ENCODE results near the gene RPL38. TPM values are rescaled to one million over a fixed set of nuclear protein-coding genes. Genes with fewer than 3 reads are reported as not detected.

The RPL38 gene
- total and polyA plus RNA-seq, 2 experiments from 2014 or later, result 176 to 986 TPM

DNA sequence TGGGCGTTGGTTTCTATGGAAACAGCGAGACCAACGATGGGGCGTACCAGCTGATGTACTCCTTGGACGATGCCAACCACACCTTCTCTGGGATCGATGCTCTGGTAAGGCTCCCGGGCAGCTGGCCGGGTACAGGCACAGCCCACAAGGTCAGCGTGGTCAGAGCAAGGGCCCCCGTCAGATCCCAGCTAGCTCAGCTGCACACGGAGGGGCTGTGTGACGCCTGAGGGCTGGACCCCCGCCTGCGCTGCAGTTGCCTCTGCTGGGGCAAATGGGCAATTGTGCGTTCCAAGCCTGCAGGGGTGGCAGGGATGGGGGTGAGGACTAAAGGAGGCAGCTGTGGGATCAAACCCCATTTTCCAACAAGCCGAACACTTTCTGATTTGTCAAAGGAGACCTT, 27.4 kb downstream of the RPL38 start:
- H3K4me1 ChIP-seq (ENCODE audit: insufficient read depth), result no peaks in the 10 kb centered on the region
- H4K20me1 ChIP-seq (ENCODE audit: insufficient read depth), result no peaks in the 10 kb centered on the region
- no peak for DNase-seq
- 0 out of 2 replicates have a peak, but pooled peaks cover 9% of the 10 kb centered on the region for H3K27me3 ChIP-seq (replicated peaks; ENCODE audit: insufficient read depth)
- no peak overlapping the region for H2AFZ ChIP-seq
- no peaks in the 10 kb centered on the region for H3K36me3 ChIP-seq (ENCODE audit: low read depth)
- H3K79me2 ChIP-seq (ENCODE audit: insufficient read depth), result no peaks in the 10 kb centered on the region
- H3K27ac ChIP-seq, result no peak overlapping the region
- no peak overlapping the region for H3K9ac ChIP-seq
- no peak overlapping the region for H3K4me3 ChIP-seq
- no peaks in the 10 kb centered on the region for H3K9me2 ChIP-seq (ENCODE audit: insufficient read depth)
- TF ChIP-seq EZH2 (IDR thresholded peaks at IDR 0.05; ENCODE audit: insufficient read depth, poor library complexity, severe bottlenecking) (no peak), EZH2phosphoT487 (IDR thresholded peaks at IDR 0.05; ENCODE audit: insufficient read depth, low read depth) (no peak)
- 71 to 73% methylated on average over 16 of the region's 16 CpGs for WGBS, 2 experiments (ENCODE audit: low coverage in 1 of 2, low lambda C conversion rate in 2 of 2, missing lambda C conversion rate in 2 of 2)
- in situ Hi-C loops (cut with MboI), result no loop called here
- H3K9me3 ChIP-seq (ENCODE audit: low read depth), result no peaks in the 10 kb centered on the region
- H3F3A ChIP-seq (ENCODE audit: insufficient read depth), result no peaks in the 10 kb centered on the region
- no peak overlapping the region for H3K4me2 ChIP-seq (ENCODE audit: unreplicated experiment)

GRCh38 chr17:74231928-74232907, 28.7 kb downstream of the RPL38 start:
- no peaks in the 10 kb centered on the region for H4K20me1 ChIP-seq (ENCODE audit: insufficient read depth)
- no peaks in the 10 kb centered on the region for H3F3A ChIP-seq (ENCODE audit: insufficient read depth)
- H3K27ac ChIP-seq, result no peak overlapping the region
- H3K79me2 ChIP-seq (ENCODE audit: insufficient read depth), result no peaks in the 10 kb centered on the region
- H3K36me3 ChIP-seq (ENCODE audit: low read depth), result no peaks in the 10 kb centered on the region
- no peak overlapping the region for H3K4me3 ChIP-seq
- H3K4me1 ChIP-seq (ENCODE audit: insufficient read depth), result no peaks in the 10 kb centered on the region
- TF ChIP-seq EZH2phosphoT487 (IDR thresholded peaks at IDR 0.05; ENCODE audit: insufficient read depth, low read depth) (no peak), EZH2 (IDR thresholded peaks at IDR 0.05; ENCODE audit: insufficient read depth, poor library complexity, severe bottlenecking) (no peak)
- H3K27me3 ChIP-seq (replicated peaks; ENCODE audit: insufficient read depth), result 0 out of 2 replicates have a peak, but pooled peaks cover 9% of the 10 kb centered on the region
- DNase-seq, result no peak
- no peak overlapping the region for H3K4me2 ChIP-seq (ENCODE audit: unreplicated experiment)
- H3K9me2 ChIP-seq (ENCODE audit: insufficient read depth), result no peaks in the 10 kb centered on the region
- WGBS, 2 experiments (ENCODE audit: low coverage in 1 of 2, low lambda C conversion rate in 2 of 2, missing lambda C conversion rate in 2 of 2), result 64 to 65% methylated on average over 17 of the region's 17 CpGs
- H2AFZ ChIP-seq, result no peak overlapping the region
- no peak overlapping the region for H3K9ac ChIP-seq
- in situ Hi-C loops (cut with MboI), result no loop called here
- no peaks in the 10 kb centered on the region for H3K9me3 ChIP-seq (ENCODE audit: low read depth)

DNA sequence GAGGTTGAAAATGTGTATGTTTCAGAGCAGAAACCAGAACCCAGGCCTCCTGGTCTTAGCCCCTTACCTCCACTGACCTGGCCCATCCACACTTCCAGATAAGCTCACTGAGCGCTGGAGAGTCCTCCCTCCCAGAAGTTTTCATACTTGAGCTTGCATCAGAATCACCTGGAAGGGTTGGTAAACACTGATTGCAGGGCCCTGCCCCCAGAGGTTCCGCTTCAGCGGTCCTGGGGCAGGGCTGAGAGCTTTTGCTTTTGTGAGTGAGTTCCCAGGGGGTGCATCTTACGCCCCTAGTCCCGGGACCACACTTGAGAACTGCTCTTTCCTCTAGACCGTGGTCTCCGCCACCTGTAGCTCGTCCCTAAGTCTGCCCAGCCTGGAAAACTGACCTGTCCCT, 30.5 kb downstream of the RPL38 start:
- 58 to 60% methylated on average over 8 of the region's 8 CpGs for WGBS, 2 experiments (ENCODE audit: low coverage in 1 of 2, low lambda C conversion rate in 2 of 2, missing lambda C conversion rate in 2 of 2)
- no peaks in the 10 kb centered on the region for H3K4me1 ChIP-seq (ENCODE audit: insufficient read depth)
- no peaks in the 10 kb centered on the region for H3K79me2 ChIP-seq (ENCODE audit: insufficient read depth)
- TF ChIP-seq EZH2 (IDR thresholded peaks at IDR 0.05; ENCODE audit: insufficient read depth, poor library complexity, severe bottlenecking), result no peak
- TF ChIP-seq EZH2phosphoT487 (IDR thresholded peaks at IDR 0.05; ENCODE audit: insufficient read depth, low read depth), result no peak
- H3K36me3 ChIP-seq (ENCODE audit: low read depth), result no peaks in the 10 kb centered on the region
- H3K9ac ChIP-seq, result no peak overlapping the region
- H3K27ac ChIP-seq, result no peak overlapping the region
- H4K20me1 ChIP-seq (ENCODE audit: insufficient read depth), result no peaks in the 10 kb centered on the region
- 0 out of 2 replicates have a peak, but pooled peaks cover 9% of the 10 kb centered on the region for H3K27me3 ChIP-seq (replicated peaks; ENCODE audit: insufficient read depth)
- DNase-seq, result no peak
- no peaks in the 10 kb centered on the region for H3K9me2 ChIP-seq (ENCODE audit: insufficient read depth)
- H3K9me3 ChIP-seq (ENCODE audit: low read depth), result no peaks in the 10 kb centered on the region
- no peak overlapping the region for H3K4me2 ChIP-seq (ENCODE audit: unreplicated experiment)
- in situ Hi-C loops (cut with MboI), result no loop called here
- H3K4me3 ChIP-seq, result no peak overlapping the region
- H3F3A ChIP-seq (ENCODE audit: insufficient read depth), result no peaks in the 10 kb centered on the region
- H2AFZ ChIP-seq, result no peak overlapping the region

DNA sequence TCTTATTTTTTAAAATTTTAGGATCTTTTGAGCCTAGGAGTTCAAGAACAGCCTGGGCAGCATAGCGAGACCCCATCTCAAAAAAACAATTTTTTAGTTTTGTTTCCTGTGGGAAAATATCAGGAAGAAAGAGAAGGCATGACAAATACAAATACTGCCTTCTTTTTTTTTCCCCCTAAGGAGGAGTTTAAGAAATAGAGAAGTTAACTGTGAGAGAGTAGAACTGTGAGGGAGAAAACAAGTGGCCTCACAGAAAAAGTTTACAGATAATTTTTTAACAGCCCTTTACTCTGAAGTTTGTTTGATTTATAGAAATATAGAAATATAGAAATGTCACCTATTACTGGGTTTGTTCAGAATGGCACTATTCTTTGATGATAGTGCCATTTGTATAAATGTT, 31.0 kb downstream of the RPL38 start:
- no peaks in the 10 kb centered on the region for H3K4me1 ChIP-seq (ENCODE audit: insufficient read depth)
- H2AFZ ChIP-seq, result no peak overlapping the region
- no peak overlapping the region for H3K27ac ChIP-seq
- no peak overlapping the region for H3K9ac ChIP-seq
- 0 out of 2 replicates have a peak, but pooled peaks cover 9% of the 10 kb centered on the region for H3K27me3 ChIP-seq (replicated peaks; ENCODE audit: insufficient read depth)
- no peaks in the 10 kb centered on the region for H3K9me2 ChIP-seq (ENCODE audit: insufficient read depth)
- H3K79me2 ChIP-seq (ENCODE audit: insufficient read depth), result no peaks in the 10 kb centered on the region
- H3K4me3 ChIP-seq, result no peak overlapping the region
- no peaks in the 10 kb centered on the region for H3K9me3 ChIP-seq (ENCODE audit: low read depth)
- no peaks in the 10 kb centered on the region for H3K36me3 ChIP-seq (ENCODE audit: low read depth)
- H3K4me2 ChIP-seq (ENCODE audit: unreplicated experiment), result no peak overlapping the region
- DNase-seq, result no peak
- 23 to 45% methylated on average over 1 of the region's 1 CpG for WGBS, 2 experiments (ENCODE audit: low coverage in 1 of 2, low lambda C conversion rate in 2 of 2, missing lambda C conversion rate in 2 of 2)
- H4K20me1 ChIP-seq (ENCODE audit: insufficient read depth), result no peaks in the 10 kb centered on the region
- H3F3A ChIP-seq (ENCODE audit: insufficient read depth), result no peaks in the 10 kb centered on the region
- TF ChIP-seq EZH2phosphoT487 (IDR thresholded peaks at IDR 0.05; ENCODE audit: insufficient read depth, low read depth) (no peak), EZH2 (IDR thresholded peaks at IDR 0.05; ENCODE audit: insufficient read depth, poor library complexity, severe bottlenecking) (no peak)
- in situ Hi-C loops (cut with MboI), result no loop called here
